Measurements from ENCODE around the gene POP4. TPM values are rescaled to one million over a fixed set of nuclear protein-coding genes. Genes with fewer than 3 reads are reported as not detected.

Gene POP4
- total and polyA plus RNA-seq, 2 of the 13 experiments (the other 11 are each of a cell fraction or from before 2014, with no cell fraction given), result 32.2 to 84.0 TPM

GRCh38 chr19:29610574-29611271, 4.6 kb downstream of the POP4 start (continued):
- TF ChIP-seq THAP9 (CRISPR knock-in tag; IDR thresholded peaks at IDR 0.05; ENCODE audit: borderline replicate concordance), result no peak
- TF ChIP-seq RXRA (CRISPR knock-in tag; IDR thresholded peaks at IDR 0.05), result no peak
- TF ChIP-seq RAD21 (CRISPR knock-in tag; IDR thresholded peaks at IDR 0.05), result peak; percentile 87
- TF ChIP-seq SETDB1 (CRISPR knock-in tag; IDR thresholded peaks at IDR 0.05; ENCODE audit: borderline replicate concordance), result no peak
- no peak for TF ChIP-seq CCAR2 (optimal IDR thresholded peaks at IDR 0.05; ENCODE audit: low read depth, low read length)

- intact Hi-C loops (cut with micrococcal nuclease; ENCODE audit: unreplicated experiment) (no loop called here), in situ Hi-C loops (cut with HindIII; ENCODE audit: extremely low pct_ligation_motif_present, low pct_unique_long_range_greater_than_20kb) (loop anchor here (5.0 kb wide), 1 partner anchor 80 kb away; no protein-coding TSS in a partner anchor)
- H3K4me3 ChIP-seq (replicated peaks in 1 of 3; ENCODE audit: insufficient read depth in 1 of 3, low read depth in 2 of 3, low read length in 3 of 3), result no peak overlapping the region
- peaks cover 20 to 47% of the 10 kb centered on the region in 2 experiments for H3K36me3 ChIP-seq (replicated peaks in 1 of 2; ENCODE audit: control insufficient read depth in 1 of 2, insufficient read depth in 2 of 2, low read length in 2 of 2)
- H3K27ac ChIP-seq (ENCODE audit: extremely low read length, insufficient read depth, low read length), result no peak overlapping the region
- peaks cover 4% of the 10 kb centered on the region for H3K4me1 ChIP-seq (ENCODE audit: insufficient read depth, low read length)
- no peaks in the 10 kb centered on the region for H4K20me1 ChIP-seq (ENCODE audit: insufficient read depth, low read length)
- POLR2A ChIA-PET, result no interaction called here
- CTCF ChIA-PET (ENCODE audit: low intra/inter-chr PET ratio, low total read pairs), result interaction anchor here (3.6 kb wide), 1 partner anchor 79 kb away, joined by 45 read pairs; no protein-coding TSS in a partner anchor
- no peaks in the 10 kb centered on the region for H3K9me3 ChIP-seq (ENCODE audit: low read length)
- TF ChIP-seq KDM1A (CRISPR knock-in tag; IDR thresholded peaks at IDR 0.05) (no peak), ZNF432 (CRISPR knock-in tag; IDR thresholded peaks at IDR 0.05; ENCODE audit: borderline replicate concordance) (no peak), ZNF772 (CRISPR knock-in tag; IDR thresholded peaks at IDR 0.05) (no peak), MAFK (conservative IDR thresholded peaks at IDR 0.05 in 1 of 2, IDR thresholded peaks at IDR 0.05 in 1 of 2; ENCODE audit: low read length in 2 of 2) (no peak), PHF8 (CRISPR knock-in tag; IDR thresholded peaks at IDR 0.05) (no peak), ZNF260 (CRISPR knock-in tag; IDR thresholded peaks at IDR 0.05; ENCODE audit: borderline replicate concordance, low read depth) (no peak), AKAP8 (CRISPR knock-in tag; IDR thresholded peaks at IDR 0.05) (no peak), ZNF275 (CRISPR knock-in tag; IDR thresholded peaks at IDR 0.05; ENCODE audit: borderline replicate concordance) (no peak), ZNF280B (CRISPR knock-in tag; IDR thresholded peaks at IDR 0.05; ENCODE audit: borderline replicate concordance) (no peak), RORA (CRISPR knock-in tag; IDR thresholded peaks at IDR 0.05) (no peak), ESRRA (CRISPR knock-in tag; IDR thresholded peaks at IDR 0.05; ENCODE audit: low read depth) (no peak)
- BruUV-seq (replicated peaks), result no TSS peak
- DNase-seq (ENCODE audit: low spot score) (no peak), ATAC-seq (no peak), FAIRE-seq (no peak)
- no peak overlapping the region for H3K4me2 ChIP-seq (ENCODE audit: low read depth, low read length)
- H3K27me3 ChIP-seq (ENCODE audit: control insufficient read depth in 1 of 2, insufficient read depth in 2 of 2, low read length in 2 of 2), result no peaks in the 10 kb centered on the region
- no peaks in the 10 kb centered on the region for H3K79me2 ChIP-seq (ENCODE audit: insufficient read depth, low read length)
- H3K9ac ChIP-seq (ENCODE audit: insufficient read depth, low read depth, low read length), result no peak overlapping the region
- H2AFZ ChIP-seq (ENCODE audit: low read length), result no peak overlapping the region
- WGBS (ENCODE audit: low lambda C conversion rate), result 92% methylated on average over 6 of the region's 9 CpGs
Observed at GRCh38 chr19:29612121-29612520, 6.0 kb downstream of the POP4 start.
